Psoas muscle (tissue), 8 donors: ENCODE measurements around the gene CUL9. TPM values are rescaled to one million over a fixed set of nuclear protein-coding genes. Genes with fewer than 3 reads are reported as not detected.
A peak's percentile ranks its signal among the peaks of the same experiment; 100 is the strongest.

Experiments used
- ATAC-seq, 4 donors: fragments of 200-7000 bp; cut with Tn5 transposase; one replicate each; pipeline ENCODE4 v1.9.1; 2020; ENCODE audit warnings: moderate library complexity in 3 of 4, mild to moderate bottlenecking in 2 of 4
- DNase-seq, 2 donors: peaks; one replicate each; pipeline ENCODE4 v3.0.0-alpha.2; 2020
- H3K27ac ChIP-seq: fragments of 200-600 bp; one replicate; pipeline ENCODE4 v1.8.0; 2022
- H3K27me3 ChIP-seq, 3 donors: fragments of 200-600 bp in 1 of 3; one replicate each; pipeline versions ENCODE4 v1.6.1 to v1.8.0; 2013 to 2022; ENCODE audit warnings: low read length in 2 of 3, mild to moderate bottlenecking in 2 of 3, moderate library complexity in 1 of 3; ENCODE audit not compliant: insufficient read depth in 3 of 3
- H3K36me3 ChIP-seq, 2 donors: fragments of 200-600 bp in 1 of 2; one replicate each; pipeline versions ENCODE4 v1.6.1 to v1.8.0; 2013 to 2022; ENCODE audit warnings: low read depth in 1 of 2, mild to moderate bottlenecking in 1 of 2, moderate library complexity in 1 of 2; ENCODE audit not compliant: insufficient read depth in 1 of 2
- H3K4me1 ChIP-seq: fragments of 200-600 bp; one replicate; pipeline ENCODE4 v1.8.0; 2022
- H3K4me3 ChIP-seq: fragments of 200-600 bp; one replicate; pipeline ENCODE4 v1.8.0; 2022; ENCODE audit warnings: mild to moderate bottlenecking
- H3K9me3 ChIP-seq: fragments of 200-600 bp; one replicate; pipeline ENCODE4 v1.8.0; 2022
- WGBS, 3 donors: extraction: QIAGEN DNeasy Blood & Tissue Kit; methylation state at CpG; one replicate each; pipeline versions ENCODE4 v1.1.6 to v1.1.7; 2013; 5-methylcytosine and 5-hydroxymethylcytosine counted together
- intact Hi-C, 2 donors: fragments of 100-400 bp; cut with DNase I; formaldehyde crosslinking; loops; one replicate each; pipeline versions ENCODE4 v1.11.0 to v1.14.2; 2022
- polyA plus RNA-seq, 3 donors: library from polyadenylated mRNA; stranded (reverse); fragments of 200-250 nt; gene quantifications; one replicate each; pipeline ENCODE4 v1.2.3, GENCODE V29; 2013
- total RNA-seq, 4 donors: library from RNA; stranded (reverse); fragmentation: NEBNext Ultra II Directional in 2 of 4; extraction: Animal tissue kit (Norgen Biotek cat#: 25700) in 2 of 4; gene quantifications; one replicate each; pipeline versions ENCODE4 v1.2.1 to v1.2.4, GENCODE V29; 2021 to 2023
- TF ChIP-seq, protein P1 (sequence below): fragments of 200-600 bp; IDR thresholded peaks from one replicate; pipeline ENCODE4 v1.8.0; 2022; ENCODE audit warnings: antibody characterized with exemption
- donor health status: healthy with polysubstance abuse.
- donor health status: DM: no; HTN: no; CAD: no; lungs with moderate emphysema.
- donor health status: Bipolar disorder and iron deficiency.
- donor health status: healthy.
- donor health status: DM: yes; HTN: yes; CAD: no.
- donor health status: DM: no; HTN: no; CAD: no.
- donor health status: DM: no; HTN: no; CAD: no.
- donor health status: DM: yes; HTN: yes; CAD: no.

The CUL9 gene
- total and polyA plus RNA-seq, 7 donors = 6.3 to 10.9 (median 10.7) TPM

DNA sequence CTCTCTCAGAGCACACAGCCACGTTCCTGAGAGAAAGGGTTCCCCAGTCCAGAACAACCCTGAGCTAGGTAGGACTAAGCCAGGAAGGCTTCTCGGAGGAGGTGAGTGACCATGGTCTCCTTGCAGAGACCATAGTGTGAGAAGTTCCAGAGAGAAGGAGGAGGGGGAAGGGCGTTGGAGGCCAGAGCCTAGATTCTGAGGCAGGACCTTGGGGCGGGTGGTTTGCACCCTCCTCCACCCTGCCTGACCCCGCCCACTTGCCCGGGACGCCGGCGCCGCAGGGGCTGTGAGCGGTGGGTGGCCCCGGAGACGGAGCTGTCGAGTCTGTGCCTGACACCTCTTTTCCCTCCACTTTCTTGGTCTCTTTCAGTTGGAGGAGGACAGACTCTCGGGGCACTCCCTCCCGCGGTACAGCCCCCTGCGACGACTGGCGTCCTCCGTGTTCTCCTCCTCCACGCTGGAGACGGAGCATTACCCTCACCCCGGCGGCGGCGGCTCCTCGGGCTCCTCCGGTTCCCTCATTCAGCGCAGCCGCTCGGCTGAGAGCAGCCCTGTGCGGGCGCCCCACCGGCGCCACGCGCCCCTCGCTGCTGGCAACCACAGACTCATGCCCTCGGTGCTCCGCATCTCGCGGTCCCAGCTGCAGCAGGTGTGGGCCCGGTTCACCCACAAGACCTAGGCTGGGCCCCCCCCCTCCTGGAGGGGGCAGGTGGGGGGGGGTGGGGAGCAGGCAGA is 87.4 kb downstream of the CUL9 start:
- TF ChIP-seq, protein P1, sequence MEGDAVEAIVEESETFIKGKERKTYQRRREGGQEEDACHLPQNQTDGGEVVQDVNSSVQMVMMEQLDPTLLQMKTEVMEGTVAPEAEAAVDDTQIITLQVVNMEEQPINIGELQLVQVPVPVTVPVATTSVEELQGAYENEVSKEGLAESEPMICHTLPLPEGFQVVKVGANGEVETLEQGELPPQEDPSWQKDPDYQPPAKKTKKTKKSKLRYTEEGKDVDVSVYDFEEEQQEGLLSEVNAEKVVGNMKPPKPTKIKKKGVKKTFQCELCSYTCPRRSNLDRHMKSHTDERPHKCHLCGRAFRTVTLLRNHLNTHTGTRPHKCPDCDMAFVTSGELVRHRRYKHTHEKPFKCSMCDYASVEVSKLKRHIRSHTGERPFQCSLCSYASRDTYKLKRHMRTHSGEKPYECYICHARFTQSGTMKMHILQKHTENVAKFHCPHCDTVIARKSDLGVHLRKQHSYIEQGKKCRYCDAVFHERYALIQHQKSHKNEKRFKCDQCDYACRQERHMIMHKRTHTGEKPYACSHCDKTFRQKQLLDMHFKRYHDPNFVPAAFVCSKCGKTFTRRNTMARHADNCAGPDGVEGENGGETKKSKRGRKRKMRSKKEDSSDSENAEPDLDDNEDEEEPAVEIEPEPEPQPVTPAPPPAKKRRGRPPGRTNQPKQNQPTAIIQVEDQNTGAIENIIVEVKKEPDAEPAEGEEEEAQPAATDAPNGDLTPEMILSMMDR = no peak
- H3K27me3 ChIP-seq = peaks cover 0 to 23% (median 9%) of the 10 kb centered on the region in 3 donors
- H3K27ac ChIP-seq = no peak overlapping the region
- H3K9me3 ChIP-seq = no peaks in the 10 kb centered on the region
- H3K4me1 ChIP-seq = peaks cover 5% of the 10 kb centered on the region
- intact Hi-C loops = loop anchor here in 1 of 2 donors (5.0 kb wide), 1 partner anchor 63 kb away; no protein-coding TSS in a partner anchor
- WGBS, 3 donors = 4 to 6% (median 4%) methylated on average over 39 to 44 of the region's 44 CpGs
- peak; percentile 13 to 62 (median 32) for ATAC-seq
- H3K4me3 ChIP-seq = peak overlapping the region; percentile 56
- no peaks in the 10 kb centered on the region for H3K36me3 ChIP-seq
- peak in 1 of 2 donors; percentile 41 for DNase-seq

DNA sequence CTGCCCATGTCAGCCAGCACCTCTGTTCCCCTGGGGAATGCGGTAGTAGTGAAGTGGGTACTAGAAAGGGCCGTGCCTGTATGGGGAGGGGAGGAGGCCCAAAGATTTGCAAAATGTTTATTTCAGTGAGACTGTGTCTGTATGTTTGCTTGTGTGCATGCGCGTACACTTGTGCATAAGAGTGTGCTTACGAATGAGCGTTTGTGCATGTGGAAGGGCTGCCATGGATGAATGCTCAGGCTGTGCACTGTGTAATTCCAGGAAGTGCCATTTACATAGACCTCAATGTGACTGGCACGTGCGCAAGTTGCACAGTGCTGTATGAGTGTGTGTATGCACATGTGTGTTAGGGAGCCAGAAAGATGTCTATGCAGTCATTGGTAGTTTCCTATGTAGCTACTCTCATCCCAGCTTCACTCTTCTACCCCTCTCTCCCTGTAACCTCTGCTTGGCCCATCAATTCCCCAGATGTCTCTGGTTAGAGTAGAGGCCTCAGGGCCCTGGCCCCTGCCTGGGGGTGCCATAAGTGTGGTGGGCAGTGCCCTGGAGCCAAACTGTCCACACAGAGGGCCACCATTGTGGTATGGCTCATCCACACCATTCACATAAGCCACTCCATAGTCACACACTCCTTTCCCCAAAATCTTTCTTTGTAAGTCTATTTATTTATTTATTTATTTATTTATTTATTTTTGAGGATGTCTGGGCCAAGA is 89.3 kb downstream of the CUL9 start:
- no peaks in the 10 kb centered on the region for H3K9me3 ChIP-seq
- no peak overlapping the region for H3K27ac ChIP-seq
- ATAC-seq = no peak
- DNase-seq = no peak
- intact Hi-C loops = no loop called here
- H3K27me3 ChIP-seq = peaks cover 0 to 41% (median 16%) of the 10 kb centered on the region in 3 donors
- no peak overlapping the region for H3K4me3 ChIP-seq
- TF ChIP-seq, protein P1 = no peak
- WGBS, 3 donors = 87 to 91% (median 89%) methylated on average over 8 of the region's 8 CpGs
- no peaks in the 10 kb centered on the region for H3K36me3 ChIP-seq
- peaks cover 5% of the 10 kb centered on the region for H3K4me1 ChIP-seq

DNA sequence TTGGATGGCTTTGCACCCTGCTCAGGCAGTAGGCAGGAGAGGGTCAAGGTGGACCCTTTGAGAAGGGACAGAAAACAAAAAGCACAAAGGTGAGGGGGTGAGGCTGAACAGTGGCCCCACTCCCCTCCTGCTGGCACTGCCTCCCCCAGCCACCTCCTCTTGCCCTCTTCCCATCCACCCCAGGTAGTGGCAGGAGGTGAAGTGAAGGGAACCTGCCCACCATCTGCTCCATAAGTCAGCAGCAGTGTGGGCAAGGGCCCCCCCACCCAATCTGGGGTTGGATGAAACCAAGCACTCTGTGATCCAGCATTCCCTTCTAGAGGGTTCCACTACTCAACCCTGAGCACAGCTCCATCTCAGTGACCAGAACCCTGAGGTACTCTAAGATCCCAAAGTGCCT is 89.9 kb downstream of the CUL9 start:
- ATAC-seq (no peak), DNase-seq (no peak)
- intact Hi-C loops = no loop called here
- TF ChIP-seq, protein P1 = no peak
- Histone ChIP-seq H3K9me3 (no peaks in the 10 kb centered on the region), H3K27ac (no peak overlapping the region), H3K4me1 (peaks cover 5% of the 10 kb centered on the region), H3K27me3 (peaks cover 0 to 48% (median 19%) of the 10 kb centered on the region in 3 donors), H3K4me3 (no peak overlapping the region), H3K36me3 (no peaks in the 10 kb centered on the region)

DNA sequence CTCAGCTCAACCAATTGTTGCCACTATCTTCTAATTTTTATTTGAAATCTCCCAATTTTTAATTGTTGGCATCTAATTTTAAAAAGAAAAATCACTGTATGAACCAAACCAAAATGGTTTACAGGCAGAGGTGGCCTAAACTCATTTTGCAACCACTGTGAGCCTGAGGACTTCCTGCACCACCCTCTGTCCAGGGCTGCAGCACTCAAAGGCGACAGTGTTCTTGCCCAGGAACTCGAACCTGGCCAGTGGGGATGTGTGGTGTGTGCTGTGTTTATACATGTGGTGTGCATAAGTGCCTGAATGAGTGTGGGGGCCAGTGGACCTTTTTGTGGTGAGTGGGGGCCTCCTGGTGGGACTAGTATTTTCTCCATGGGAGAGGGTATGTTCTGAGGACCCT is 91.7 kb downstream of the CUL9 start:
- 67 to 76% (median 74%) methylated on average over 2 of the region's 2 CpGs for WGBS, 3 donors
- ATAC-seq (no peak), DNase-seq (no peak)
- TF ChIP-seq, protein P1 = no peak
- no peak overlapping the region for H3K4me3 ChIP-seq
- intact Hi-C loops = no loop called here
- peaks cover 5% of the 10 kb centered on the region for H3K4me1 ChIP-seq
- no peaks in the 10 kb centered on the region for H3K9me3 ChIP-seq
- peaks cover 0 to 49% (median 19%) of the 10 kb centered on the region in 3 donors for H3K27me3 ChIP-seq
- no peaks in the 10 kb centered on the region for H3K36me3 ChIP-seq
- no peak overlapping the region for H3K27ac ChIP-seq

Other genes starting within 250 kb of the CUL9 start
- under 1 TPM in 3 of 4 donors, not detected in 1; 0.34 to 0.74 (median 0.43) TPM for gene GNMT, start 221.4 kb upstream of the CUL9 start, total RNA-seq
- under 1 TPM; 0.09 to 0.21 (median 0.12) TPM for gene GNMT, start 221.4 kb upstream of the CUL9 start, polyA plus RNA-seq
- gene PEX6, start 203.0 kb upstream of the CUL9 start, total RNA-seq = 10 to 100 TPM; 15.4 to 37.4 (median 25.8) TPM
- 10 to 100 TPM; 12.0 to 37.8 (median 16.5) TPM for gene PEX6, start 203.0 kb upstream of the CUL9 start, polyA plus RNA-seq
- 10 to 100 TPM; 25.9 to 36.4 (median 31.0) TPM for gene PPP2R5D, start 197.6 kb upstream of the CUL9 start, total RNA-seq
- 10 to 100 TPM; 25.6 to 46.7 (median 27.1) TPM for gene PPP2R5D, start 197.6 kb upstream of the CUL9 start, polyA plus RNA-seq
- gene MEA1, start 168.2 kb upstream of the CUL9 start, total RNA-seq = 10 to 100 TPM; 20.3 to 27.5 (median 26.9) TPM
- gene MEA1, start 168.2 kb upstream of the CUL9 start, polyA plus RNA-seq = 10 to 100 TPM; 42.5 to 95.2 (median 48.6) TPM
- 100 to 1,000 TPM in 2 of 4 donors, 10 to 100 TPM in 2; 75.2 to 115 (median 99.1) TPM for gene KLHDC3, start 167.9 kb upstream of the CUL9 start, total RNA-seq
- 100 to 1,000 TPM in 1 of 3 donors, 10 to 100 TPM in 2; 61.7 to 198 (median 97.1) TPM for gene KLHDC3, start 167.9 kb upstream of the CUL9 start, polyA plus RNA-seq
- 10 to 100 TPM; 31.0 to 47.3 (median 37.5) TPM for gene RRP36, start 160.6 kb upstream of the CUL9 start, total RNA-seq
- gene RRP36, start 160.6 kb upstream of the CUL9 start, polyA plus RNA-seq = 10 to 100 TPM; 39.7 to 70.5 (median 68.2) TPM
- gene CUL7, start 128.3 kb upstream of the CUL9 start, total RNA-seq = 10 to 100 TPM in 3 of 4 donors, 1 to 10 TPM in 1; 9.3 to 23.4 (median 20.1) TPM
- gene CUL7, start 128.3 kb upstream of the CUL9 start, polyA plus RNA-seq = 10 to 100 TPM in 1 of 3 donors, 1 to 10 TPM in 2; 6.0 to 11.5 (median 6.5) TPM
- gene MRPL2, start 122.8 kb upstream of the CUL9 start, total RNA-seq = 100 to 1,000 TPM in 1 of 4 donors, 10 to 100 TPM in 3; 61.3 to 138 (median 94.5) TPM
- 100 to 1,000 TPM in 1 of 3 donors, 10 to 100 TPM in 2; 91.1 to 139 (median 91.2) TPM for gene MRPL2, start 122.8 kb upstream of the CUL9 start, polyA plus RNA-seq
- 10 to 100 TPM; 13.0 to 20.9 (median 15.0) TPM for gene KLC4, start 122.6 kb upstream of the CUL9 start, total RNA-seq
- 10 to 100 TPM; 12.2 to 17.2 (median 13.2) TPM for gene KLC4, start 122.6 kb upstream of the CUL9 start, polyA plus RNA-seq
- gene PTK7, start 105.9 kb upstream of the CUL9 start, total RNA-seq = 1 to 10 TPM in 2 of 4 donors, under 1 TPM in 2; 0.61 to 1.6 (median 1.1) TPM
- under 1 TPM; 0.17 to 0.90 (median 0.23) TPM for gene PTK7, start 105.9 kb upstream of the CUL9 start, polyA plus RNA-seq
- 10 to 100 TPM; 36.4 to 46.6 (median 40.1) TPM for gene SRF, start 10.9 kb upstream of the CUL9 start, total RNA-seq
- 10 to 100 TPM; 26.3 to 57.7 (median 34.7) TPM for gene SRF, start 10.9 kb upstream of the CUL9 start, polyA plus RNA-seq
- gene DNPH1, start 47.3 kb downstream of the CUL9 start, total RNA-seq = 10 to 100 TPM; 20.7 to 61.9 (median 37.2) TPM
- gene DNPH1, start 47.3 kb downstream of the CUL9 start, polyA plus RNA-seq = 10 to 100 TPM; 52.5 to 83.6 (median 55.9) TPM
- gene TTBK1, start 61.3 kb downstream of the CUL9 start, total RNA-seq = not detected
- gene TTBK1, start 61.3 kb downstream of the CUL9 start, polyA plus RNA-seq = under 1 TPM in 2 of 3 donors, not detected in 1; 0.01 to 0.03 TPM
- gene SLC22A7, start 116.1 kb downstream of the CUL9 start, total RNA-seq = not detected
- not detected for gene SLC22A7, start 116.1 kb downstream of the CUL9 start, polyA plus RNA-seq
- under 1 TPM in 1 of 4 donors, not detected in 3; 0.47 TPM for gene CRIP3, start 126.6 kb downstream of the CUL9 start, total RNA-seq
- gene CRIP3, start 126.6 kb downstream of the CUL9 start, polyA plus RNA-seq = under 1 TPM; 0.05 to 0.15 (median 0.09) TPM
- 10 to 100 TPM in 1 of 4 donors, 1 to 10 TPM in 3; 7.7 to 14.3 (median 9.5) TPM for gene ZNF318, start 187.5 kb downstream of the CUL9 start, total RNA-seq
- 10 to 100 TPM in 1 of 3 donors, 1 to 10 TPM in 2; 3.4 to 12.4 (median 4.5) TPM for gene ZNF318, start 187.5 kb downstream of the CUL9 start, polyA plus RNA-seq
- 10 to 100 TPM in 2 of 4 donors, 1 to 10 TPM in 2; 7.8 to 11.0 (median 9.9) TPM for gene ABCC10, start 245.3 kb downstream of the CUL9 start, total RNA-seq
- gene ABCC10, start 245.3 kb downstream of the CUL9 start, polyA plus RNA-seq = 1 to 10 TPM; 8.9 to 9.9 (median 8.9) TPM